Upper lobe of left lung (tissue), 4 donors: ENCODE measurements around the gene GRHL3.

ENCODE experiments used
- CTCF ChIP-seq, 6 experiments: fragments of 450-650 bp in 4 of 6; fragments of 200-600 bp in 2 of 6; sonication (generic) in 2 of 6; IDR thresholded peaks; one replicate each; pipeline ENCODE4 v1.5.1; 2016 to 2019; ENCODE audit warnings: antibody characterized with exemption in 6 of 6
- EP300 ChIP-seq, 4 donors: sonication (generic); formaldehyde crosslinking; IDR thresholded peaks; one replicate each; pipeline ENCODE4 v1.5.1; 2017; ENCODE audit warnings: antibody characterized with exemption in 4 of 4, control low read depth in 2 of 4
- POLR2A ChIP-seq, 4 donors: fragments of 450-650 bp; IDR thresholded peaks; one replicate each; pipeline ENCODE4 v1.5.1; 2016 to 2017; ENCODE audit warnings: antibody characterized with exemption in 4 of 4, mild to moderate bottlenecking in 2 of 4
- POLR2AphosphoS5 ChIP-seq, 2 donors: sonication (generic); formaldehyde crosslinking; IDR thresholded peaks; one replicate each; pipeline ENCODE4 v1.5.1; 2017; ENCODE audit warnings: antibody characterized with exemption in 2 of 2

GRCh38 chr1:24345334-24345733, 26.2 kb downstream of the GRHL3 start:
- TF ChIP-seq POLR2AphosphoS5 (IDR thresholded peaks at IDR 0.05): no peak
- TF ChIP-seq CTCF (IDR thresholded peaks at IDR 0.05): no peak
- no peak for TF ChIP-seq EP300 (IDR thresholded peaks at IDR 0.05)
- no peak for TF ChIP-seq POLR2A (IDR thresholded peaks at IDR 0.05)
